Activated T-helper 17 cell treated with anti-CD3 and anti-CD28 coated beads, Interleukin-2, amount 50 U/mL, for 72 hours (primary cell): ENCODE data around the gene ANKRD55. TPM values are rescaled to one million over a fixed set of nuclear protein-coding genes. Genes with fewer than 3 reads are reported as not detected.
"Not testable (repeated sequence)": the region's sequence is repeated elsewhere in the genome, so short reads cannot be mapped to it uniquely, and the experiment has no call there.

ENCODE experiments used
- ATAC-seq: fragments of 150-1000 bp; cut with Tn5 transposase; replicated peaks from 2 replicates; pipeline ENCODE4 v1.10.0; 2021; ENCODE audit warnings: mild to moderate bottlenecking, moderate library complexity
- H3K27ac Mint-ChIP-seq: one replicate; pipeline ENCODE4 v1.8.0; 2022; ENCODE audit warnings: mixed read lengths
- H3K27me3 Mint-ChIP-seq: one replicate; pipeline ENCODE4 v1.8.0; 2022; ENCODE audit warnings: mixed read lengths
- H3K36me3 Mint-ChIP-seq: one replicate; pipeline ENCODE4 v1.8.0; 2022; ENCODE audit warnings: low read depth, mild to moderate bottlenecking, mixed read lengths
- H3K4me1 Mint-ChIP-seq: one replicate; pipeline ENCODE4 v1.8.0; 2022; ENCODE audit warnings: mixed read lengths
- H3K4me3 Mint-ChIP-seq: one replicate; pipeline ENCODE4 v1.8.0; 2022; ENCODE audit warnings: mild to moderate bottlenecking, mixed read lengths
- H3K9me3 Mint-ChIP-seq: one replicate; pipeline ENCODE4 v1.8.0; 2022; ENCODE audit warnings: mixed read lengths
- total RNA-seq, 2 donors: library from RNA; stranded (reverse); gene quantifications; one replicate each; pipeline ENCODE4 v1.2.3, GENCODE V29; 2022

ANKRD55 gene
- total RNA-seq, 2 donors from 2014 or later = 0.21 to 0.22 TPM

DNA sequence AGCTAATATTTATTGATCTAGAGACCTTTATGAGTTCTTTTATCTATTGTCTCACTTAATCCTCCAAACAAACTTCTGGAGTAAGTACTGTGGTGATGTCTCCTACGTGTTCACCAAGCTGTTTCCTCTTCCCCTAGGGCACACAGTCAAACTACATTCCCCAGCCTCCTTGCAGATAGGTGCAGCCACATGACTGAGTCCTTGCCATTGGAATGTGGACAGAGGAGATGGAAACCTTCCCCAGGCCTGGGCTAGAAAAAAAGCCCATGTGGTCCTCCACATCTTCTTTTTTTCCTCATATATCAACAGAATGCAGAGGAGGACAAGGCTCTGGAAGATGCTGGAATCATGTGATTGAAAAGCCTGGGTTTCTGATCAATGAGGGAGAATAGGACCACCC is 88.0 kb downstream of the ANKRD55 start:
- no peak overlapping the region for H3K4me3 Mint-ChIP-seq
- H3K27ac Mint-ChIP-seq = no peak overlapping the region
- H3K4me1 Mint-ChIP-seq = peaks cover 15% of the 10 kb centered on the region
- H3K9me3 Mint-ChIP-seq = no peaks in the 10 kb centered on the region
- H3K36me3 Mint-ChIP-seq = no peaks in the 10 kb centered on the region
- no peak for ATAC-seq
- H3K27me3 Mint-ChIP-seq = peaks cover 3% of the 10 kb centered on the region

DNA sequence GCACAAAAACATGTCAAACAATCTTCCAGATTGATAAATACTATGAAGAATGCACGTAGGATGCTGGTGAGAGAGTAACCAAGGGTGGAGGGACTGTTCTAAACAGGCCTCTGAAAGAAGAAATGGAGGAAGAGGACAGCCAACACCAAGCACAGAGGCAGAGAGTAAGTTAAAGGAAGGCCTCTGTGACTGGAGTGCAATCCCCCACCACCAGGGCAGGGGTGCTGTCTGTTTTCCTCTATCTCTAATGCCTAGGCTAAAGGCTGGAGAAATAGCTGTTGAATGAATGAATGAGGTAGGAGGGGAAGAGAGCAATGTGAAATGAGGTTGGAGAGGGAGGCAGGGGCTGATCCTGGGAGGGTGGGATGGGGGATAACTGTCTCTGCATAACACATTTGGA is 88.9 kb downstream of the ANKRD55 start:
- no peak for ATAC-seq
- Mint-ChIP-seq H3K4me1 (peaks cover 15% of the 10 kb centered on the region), H3K27me3 (peaks cover 3% of the 10 kb centered on the region), H3K9me3 (no peaks in the 10 kb centered on the region), H3K4me3 (no peak overlapping the region), H3K36me3 (no peaks in the 10 kb centered on the region), H3K27ac (no peak overlapping the region)

DNA sequence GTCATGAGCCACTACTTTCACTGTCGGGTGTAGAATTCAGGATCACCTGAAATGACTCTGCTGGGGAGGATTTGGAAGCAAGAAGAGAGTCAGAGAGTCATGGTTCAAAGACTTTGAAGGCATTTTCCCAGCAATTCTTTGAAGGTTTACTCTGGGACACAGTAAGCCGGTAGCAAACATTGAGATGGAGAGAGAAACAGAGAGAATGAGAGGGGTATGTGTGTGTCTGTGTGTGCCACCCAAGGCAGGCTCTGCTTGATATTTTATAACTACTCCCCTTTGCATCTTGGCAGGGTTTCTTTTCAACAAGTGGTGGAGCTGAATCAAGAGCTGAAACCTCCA is 89.8 kb downstream of the ANKRD55 start:
- Mint-ChIP-seq H3K4me3 (peak overlapping the region; percentile 34), H3K9me3 (no peaks in the 10 kb centered on the region), H3K27ac (no peak overlapping the region), H3K27me3 (peaks cover 3% of the 10 kb centered on the region), H3K4me1 (peaks cover 12% of the 10 kb centered on the region), H3K36me3 (no peaks in the 10 kb centered on the region)
- peak; percentile 42 for ATAC-seq

DNA sequence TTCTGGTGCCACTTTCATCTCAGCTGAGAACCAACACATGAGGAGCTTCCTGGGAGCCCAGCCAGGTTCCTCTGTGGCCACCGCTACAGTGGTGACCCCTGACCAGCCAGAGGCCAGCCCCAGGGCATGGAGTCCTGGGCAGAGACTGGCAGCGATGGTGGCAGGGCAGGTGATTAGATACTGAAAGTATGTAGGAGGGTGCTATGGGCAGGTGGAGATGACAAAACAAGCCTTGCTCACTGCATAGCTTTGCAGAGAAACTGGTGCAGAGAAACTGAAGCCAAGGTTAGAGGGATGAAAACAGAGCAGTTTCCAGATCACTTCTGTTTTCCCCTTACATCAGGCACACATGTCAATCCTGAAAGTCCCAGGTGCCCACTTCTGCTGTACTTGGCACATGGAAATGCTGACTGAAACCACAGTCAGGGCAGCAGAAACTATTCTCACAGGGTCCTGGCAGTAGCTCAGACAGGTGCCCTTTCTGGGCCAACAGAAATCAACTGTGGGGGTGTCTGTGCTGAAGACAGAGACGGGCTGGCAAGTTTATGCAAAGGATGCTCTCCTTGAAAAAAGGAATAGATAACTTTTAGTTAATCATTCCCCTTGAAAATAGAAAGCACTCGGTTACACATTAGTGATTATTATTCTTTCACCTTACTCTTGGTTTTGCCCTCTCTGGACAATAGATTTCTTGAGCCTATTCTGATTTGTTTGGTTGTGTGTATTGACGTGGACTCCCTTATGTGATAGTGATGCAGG is 90.3 kb downstream of the ANKRD55 start:
- Mint-ChIP-seq H3K27me3 (peaks cover 2% of the 10 kb centered on the region), H3K27ac (no peak overlapping the region), H3K4me3 (peak overlapping the region; percentile 34), H3K4me1 (peaks cover 6% of the 10 kb centered on the region), H3K36me3 (no peaks in the 10 kb centered on the region), H3K9me3 (no peaks in the 10 kb centered on the region)
- peak; percentile 89 for ATAC-seq

DNA sequence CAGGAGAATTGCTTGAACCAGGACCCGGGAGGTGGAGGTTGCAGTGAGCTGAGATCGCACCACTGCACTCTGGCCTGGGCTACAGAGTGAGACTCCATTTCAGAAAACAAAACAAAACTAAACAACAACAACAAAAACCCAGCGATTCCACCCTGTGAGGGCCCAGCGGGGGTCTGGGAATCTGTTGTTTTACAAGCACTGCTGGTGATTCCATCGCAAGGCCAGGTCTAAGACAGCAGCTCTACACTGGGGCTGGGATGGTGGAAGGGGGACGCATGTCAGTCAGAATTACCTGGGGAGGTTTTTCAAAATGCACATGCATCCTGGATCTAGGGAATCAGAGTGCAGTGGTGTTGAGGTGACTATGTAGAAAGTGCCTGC is 90.9 kb downstream of the ANKRD55 start:
- Mint-ChIP-seq H3K4me1 (peaks cover 5% of the 10 kb centered on the region), H3K27me3 (no peaks in the 10 kb centered on the region), H3K36me3 (no peaks in the 10 kb centered on the region), H3K4me3 (peak overlapping the region; percentile 34), H3K27ac (no peak overlapping the region), H3K9me3 (no peaks in the 10 kb centered on the region)
- ATAC-seq = no peak

DNA sequence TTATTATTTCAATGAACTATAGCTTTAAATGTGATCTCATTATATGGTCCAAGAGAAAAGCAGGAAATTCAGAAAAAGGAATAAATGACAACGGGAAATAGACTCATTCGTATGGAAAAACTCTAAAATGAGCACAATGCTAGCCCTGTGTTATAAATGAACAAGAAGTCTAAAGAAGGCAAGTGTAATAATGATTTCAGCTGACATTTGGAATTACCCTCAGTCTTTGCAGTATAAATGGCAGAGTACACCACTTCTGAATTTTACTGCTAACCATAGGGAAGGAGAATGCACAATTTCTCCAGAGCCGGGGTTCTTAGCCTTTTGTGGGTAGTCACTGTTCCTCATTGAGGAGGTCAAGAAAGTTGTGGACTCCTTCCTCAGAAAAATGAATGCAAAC is 93.1 kb downstream of the ANKRD55 start:
- H3K27me3 Mint-ChIP-seq = no peaks in the 10 kb centered on the region
- no peak overlapping the region for H3K4me3 Mint-ChIP-seq
- no peaks in the 10 kb centered on the region for H3K36me3 Mint-ChIP-seq
- H3K9me3 Mint-ChIP-seq = no peaks in the 10 kb centered on the region
- no peak for ATAC-seq
- H3K27ac Mint-ChIP-seq = no peak overlapping the region
- H3K4me1 Mint-ChIP-seq = peaks cover 5% of the 10 kb centered on the region

DNA sequence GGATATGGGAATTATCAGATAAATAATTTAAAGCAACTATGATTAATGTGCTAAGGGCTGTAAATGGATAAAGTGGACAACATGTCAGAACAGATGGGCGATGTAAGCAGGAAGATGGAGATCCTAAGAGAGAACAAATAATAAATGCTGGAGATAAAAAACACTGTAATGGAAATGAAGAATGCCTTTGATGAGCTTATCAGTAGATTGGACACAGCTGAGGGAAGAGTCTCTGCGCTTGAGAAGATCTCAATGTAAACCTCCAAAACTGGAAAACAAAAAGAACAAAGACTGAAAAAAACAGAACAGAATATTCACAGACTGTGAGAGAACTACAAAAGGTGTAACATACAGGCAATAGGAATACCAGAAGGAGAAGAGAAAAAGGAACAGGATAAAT is 102.5 kb downstream of the ANKRD55 start:
- peaks cover 25% of the 10 kb centered on the region for H3K4me1 Mint-ChIP-seq
- H3K4me3 Mint-ChIP-seq = no peak overlapping the region
- H3K36me3 Mint-ChIP-seq = no peaks in the 10 kb centered on the region
- no peaks in the 10 kb centered on the region for H3K27me3 Mint-ChIP-seq
- H3K9me3 Mint-ChIP-seq = no peaks in the 10 kb centered on the region
- ATAC-seq = no peak
- H3K27ac Mint-ChIP-seq = no peak overlapping the region

DNA sequence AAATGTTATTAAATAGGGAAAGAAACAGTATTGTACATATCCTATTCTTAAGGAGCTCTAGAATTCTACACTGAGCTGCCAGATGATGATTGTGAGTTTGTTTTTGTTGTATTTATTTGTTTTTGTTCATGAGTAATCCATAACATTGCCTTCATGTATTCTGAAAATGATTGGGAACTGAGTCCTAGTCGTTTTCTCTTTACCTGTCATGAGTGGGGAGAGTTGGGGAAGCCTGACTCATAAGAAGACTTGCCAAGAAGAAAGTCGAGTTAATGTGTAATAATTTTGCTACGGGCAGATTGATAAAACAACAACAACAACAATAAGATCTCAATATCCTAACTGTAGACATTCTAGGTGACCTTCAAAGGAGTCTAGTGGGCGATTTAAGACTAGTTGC is 103.8 kb downstream of the ANKRD55 start:
- Mint-ChIP-seq H3K4me1 (peaks cover 25% of the 10 kb centered on the region), H3K4me3 (peak overlapping the region; percentile 49), H3K27ac (peak overlapping the region; percentile 3), H3K27me3 (no peaks in the 10 kb centered on the region), H3K9me3 (no peaks in the 10 kb centered on the region), H3K36me3 (no peaks in the 10 kb centered on the region)
- peak; percentile 61 for ATAC-seq

DNA sequence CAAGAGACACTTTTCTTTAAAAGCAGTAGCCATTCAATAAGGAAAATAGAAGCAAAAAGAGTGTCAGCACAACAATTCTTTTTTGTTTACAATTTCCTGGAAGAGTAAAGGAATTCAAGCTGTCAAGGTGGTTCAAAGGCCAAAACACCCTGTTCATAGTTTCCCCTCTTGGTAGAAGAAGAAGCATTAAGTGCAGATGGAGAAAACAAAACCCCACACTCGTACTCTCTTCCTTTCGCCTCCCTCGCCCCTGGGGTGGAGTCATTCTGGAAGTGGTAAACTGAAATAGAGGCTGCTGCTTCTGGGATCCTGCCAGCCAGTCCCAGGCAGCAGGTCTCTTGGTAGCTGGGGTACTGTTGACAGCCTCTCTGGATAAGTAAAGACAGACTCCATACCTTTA is 105.0 kb downstream of the ANKRD55 start:
- H3K27ac Mint-ChIP-seq = peak overlapping the region; percentile 3
- no peaks in the 10 kb centered on the region for H3K36me3 Mint-ChIP-seq
- no peaks in the 10 kb centered on the region for H3K27me3 Mint-ChIP-seq
- no peaks in the 10 kb centered on the region for H3K9me3 Mint-ChIP-seq
- H3K4me3 Mint-ChIP-seq = peak overlapping the region; percentile 49
- peaks cover 25% of the 10 kb centered on the region for H3K4me1 Mint-ChIP-seq
- ATAC-seq = peak; percentile 83

DNA sequence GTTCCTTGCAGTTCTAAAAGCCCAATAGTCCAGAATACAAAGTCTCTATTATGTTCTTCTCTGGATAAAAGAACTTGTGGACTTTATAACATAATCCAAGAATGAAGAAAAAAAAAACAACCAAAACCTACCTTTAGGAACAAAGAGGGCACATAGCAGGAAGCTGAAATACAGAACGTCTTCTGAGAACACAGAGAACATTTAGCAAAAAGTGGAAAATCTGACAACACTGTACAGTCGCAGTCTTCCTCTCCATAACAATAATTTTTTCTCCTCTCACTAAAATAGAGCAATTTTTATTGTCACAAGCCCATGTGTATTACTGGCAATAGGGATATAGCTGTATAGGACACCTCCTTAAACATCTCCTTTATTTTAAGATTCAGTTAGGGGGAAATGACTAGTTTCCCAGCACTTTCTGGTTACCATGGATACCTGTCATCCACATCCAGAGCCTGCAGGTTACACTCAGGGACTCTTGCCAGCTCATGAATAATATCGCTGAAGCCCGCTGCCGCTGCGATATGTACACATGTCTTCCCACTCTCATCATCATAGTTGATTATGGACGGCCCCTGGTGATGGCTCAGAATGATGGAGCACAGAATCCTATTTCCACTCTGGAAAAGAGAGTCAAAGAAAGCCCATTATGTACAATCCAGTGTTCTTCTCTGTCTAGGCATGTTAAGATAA is 106.5 kb downstream of the ANKRD55 start:
- peak overlapping the region; percentile 11 for H3K27ac Mint-ChIP-seq
- no peaks in the 10 kb centered on the region for H3K27me3 Mint-ChIP-seq
- peaks cover 25% of the 10 kb centered on the region for H3K4me1 Mint-ChIP-seq
- no peaks in the 10 kb centered on the region for H3K36me3 Mint-ChIP-seq
- no peaks in the 10 kb centered on the region for H3K9me3 Mint-ChIP-seq
- peak overlapping the region; percentile 49 for H3K4me3 Mint-ChIP-seq
- peak; percentile 48 for ATAC-seq

DNA sequence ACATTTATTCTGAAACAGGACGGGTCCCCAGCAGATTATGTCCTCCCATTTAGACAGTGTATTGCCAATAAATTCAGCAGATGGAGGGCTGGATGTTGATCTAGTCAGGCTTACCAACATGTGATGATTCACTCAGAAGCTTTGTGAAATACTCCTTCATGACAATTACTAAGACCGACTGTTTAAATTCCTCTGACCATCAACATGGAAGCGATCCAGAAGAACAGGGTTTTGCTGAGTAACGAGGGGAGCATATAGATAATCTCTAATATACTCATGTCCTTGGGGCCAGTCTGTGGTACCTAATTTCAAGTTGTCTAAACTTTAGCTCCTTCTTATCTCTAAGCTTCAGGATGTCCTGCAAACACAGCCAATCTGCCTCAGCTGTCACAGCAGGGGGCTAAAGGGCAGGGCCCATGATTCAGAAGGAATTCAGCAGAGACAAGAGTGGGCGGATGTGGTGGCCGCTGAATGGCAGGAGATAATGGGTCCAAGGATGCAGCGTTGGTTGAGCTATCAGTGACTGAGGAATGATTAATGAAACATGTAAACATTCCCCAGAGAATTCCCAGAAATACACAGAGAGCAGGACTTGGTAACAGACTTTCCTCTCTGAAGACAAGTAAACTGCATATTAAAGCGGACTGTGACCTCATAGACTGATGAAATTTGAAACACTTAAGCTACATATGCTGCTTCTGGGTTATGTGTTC is 109.4 kb downstream of the ANKRD55 start:
- no peak overlapping the region for H3K4me3 Mint-ChIP-seq
- no peaks in the 10 kb centered on the region for H3K27me3 Mint-ChIP-seq
- no peak overlapping the region for H3K27ac Mint-ChIP-seq
- H3K36me3 Mint-ChIP-seq = no peaks in the 10 kb centered on the region
- peaks cover 16% of the 10 kb centered on the region for H3K4me1 Mint-ChIP-seq
- no peaks in the 10 kb centered on the region for H3K9me3 Mint-ChIP-seq
- no peak for ATAC-seq

DNA sequence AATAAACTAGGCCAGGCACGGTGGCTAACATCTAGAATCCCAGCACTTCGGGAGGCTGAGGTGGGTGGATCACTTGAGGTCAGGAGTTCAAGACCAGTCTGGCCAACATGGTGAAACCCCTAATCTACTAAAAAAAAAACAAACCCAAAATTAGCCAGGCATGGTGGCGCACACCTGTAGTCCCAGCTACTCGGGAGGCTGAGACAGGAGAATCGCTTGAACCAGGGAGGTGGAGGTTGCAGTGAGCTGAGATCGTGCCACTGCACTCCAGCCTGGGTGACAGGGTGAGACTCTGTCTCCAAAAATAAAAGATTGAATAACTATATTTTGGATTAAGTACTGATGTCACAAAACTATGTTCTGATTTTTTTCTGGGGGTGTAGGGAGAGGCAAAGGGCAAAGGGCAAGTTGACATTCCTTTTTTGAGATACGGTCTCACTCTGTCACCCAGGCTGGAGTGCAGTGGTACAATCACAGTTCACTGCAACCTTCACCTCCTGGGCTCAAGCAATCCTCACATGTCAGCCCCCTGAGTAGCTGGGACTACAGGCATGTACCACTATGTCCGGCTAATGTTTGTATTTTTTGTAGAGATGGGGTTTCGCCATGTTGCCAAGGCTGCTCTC is 110.7 kb downstream of the ANKRD55 start:
- not testable (repeated sequence) for H3K36me3 Mint-ChIP-seq, H3K9me3 Mint-ChIP-seq, H3K27ac Mint-ChIP-seq, H3K4me3 Mint-ChIP-seq, ATAC-seq, H3K27me3 Mint-ChIP-seq, H3K4me1 Mint-ChIP-seq

DNA sequence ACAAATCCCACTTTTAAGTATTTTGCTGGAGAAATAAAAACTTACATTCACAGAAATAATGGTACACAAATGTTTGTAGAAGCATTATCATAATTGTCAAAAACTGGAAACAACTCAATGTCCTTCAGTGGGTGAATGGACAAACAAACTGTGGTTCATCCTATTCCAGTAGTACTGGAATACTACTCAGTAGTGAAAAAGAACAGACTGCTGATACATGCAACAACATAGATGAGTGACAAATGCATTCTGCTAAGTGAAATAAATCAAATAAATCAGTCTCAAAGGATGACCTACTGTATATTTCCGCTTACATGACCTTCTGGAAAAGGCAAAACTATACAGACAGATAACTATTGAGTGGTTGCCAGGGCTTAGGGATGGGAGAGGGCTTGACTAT is 114.1 kb downstream of the ANKRD55 start:
- H3K27me3 Mint-ChIP-seq = no peaks in the 10 kb centered on the region
- no peaks in the 10 kb centered on the region for H3K9me3 Mint-ChIP-seq
- H3K27ac Mint-ChIP-seq = no peak overlapping the region
- no peak overlapping the region for H3K4me3 Mint-ChIP-seq
- no peak for ATAC-seq
- no peaks in the 10 kb centered on the region for H3K4me1 Mint-ChIP-seq
- no peaks in the 10 kb centered on the region for H3K36me3 Mint-ChIP-seq

DNA sequence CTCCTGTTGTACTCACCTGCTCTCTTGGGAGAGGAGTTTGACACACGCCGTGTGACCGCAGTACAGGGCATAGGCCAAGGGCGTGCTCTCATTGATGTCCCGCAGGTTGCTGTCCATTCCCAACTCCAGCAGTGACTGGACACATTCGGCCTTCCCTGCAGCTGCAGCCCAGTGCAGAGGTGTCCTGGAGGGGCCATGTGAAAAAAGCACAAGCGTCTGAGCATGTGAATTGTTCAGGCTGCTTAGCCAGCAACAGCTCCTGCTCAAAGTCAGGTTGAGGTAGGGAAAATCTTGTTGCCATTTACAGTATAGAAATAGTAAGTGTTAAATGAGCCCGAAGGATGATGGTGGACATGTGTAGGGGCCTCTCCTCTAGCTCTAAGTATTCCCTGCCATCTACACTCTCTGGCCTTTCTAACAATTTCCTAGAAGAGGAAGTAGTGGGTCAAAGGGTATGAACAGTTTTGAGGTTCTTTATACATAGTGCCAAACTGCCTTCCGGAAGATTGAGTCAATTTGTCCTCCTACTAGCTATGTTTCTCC is 116.5 kb downstream of the ANKRD55 start:
- no peaks in the 10 kb centered on the region for H3K36me3 Mint-ChIP-seq
- no peaks in the 10 kb centered on the region for H3K27me3 Mint-ChIP-seq
- no peak overlapping the region for H3K4me3 Mint-ChIP-seq
- no peak for ATAC-seq
- H3K27ac Mint-ChIP-seq = no peak overlapping the region
- no peaks in the 10 kb centered on the region for H3K4me1 Mint-ChIP-seq
- no peaks in the 10 kb centered on the region for H3K9me3 Mint-ChIP-seq
